ENCODE data around the gene STAT3. TPM values are rescaled to one million over a fixed set of nuclear protein-coding genes. Genes with fewer than 3 reads are reported as not detected.
A peak's percentile ranks its signal among the peaks of the same experiment; 100 is the strongest.

Gene STAT3
- polyA plus RNA-seq, 1 donor: 193 TPM

GRCh38 chr17:42317266-42317845 is 70.9 kb downstream of the STAT3 start:
- Histone ChIP-seq H3K4me1 (ENCODE audit: control insufficient read depth, insufficient read depth, low read length) (peaks cover 64% of the 10 kb centered on the region), H3K9me3 (ENCODE audit: control insufficient read depth, low read depth, low read length) (no peaks in the 10 kb centered on the region), H3K27ac (ENCODE audit: low read length) (peak overlapping the region; percentile 53), H3K4me3 (ENCODE audit: low read length) (no peak overlapping the region), H3K36me3 (ENCODE audit: control insufficient read depth, insufficient read depth, low read length) (peaks cover 56% of the 10 kb centered on the region), H3K27me3 (ENCODE audit: control insufficient read depth, insufficient read depth, low read length) (no peaks in the 10 kb centered on the region)
- no CpG with 5 or more reads among the region's 5 CpGs for WGBS (ENCODE audit: insufficient coverage, low lambda C conversion rate)
- DNase-seq: peak; percentile 54 to 81

GRCh38 chr17:42316755-42317154 is 71.5 kb downstream of the STAT3 start:
- Histone ChIP-seq H3K27me3 (ENCODE audit: control insufficient read depth, insufficient read depth, low read length) (no peaks in the 10 kb centered on the region), H3K36me3 (ENCODE audit: control insufficient read depth, insufficient read depth, low read length) (peaks cover 50% of the 10 kb centered on the region), H3K27ac (ENCODE audit: low read length) (peak overlapping the region; percentile 53), H3K4me1 (ENCODE audit: control insufficient read depth, insufficient read depth, low read length) (peaks cover 66% of the 10 kb centered on the region), H3K4me3 (ENCODE audit: low read length) (no peak overlapping the region), H3K9me3 (ENCODE audit: control insufficient read depth, low read depth, low read length) (no peaks in the 10 kb centered on the region)
- DNase-seq: no peak
- 100% methylated on average over 1 of the region's 4 CpGs for WGBS (ENCODE audit: insufficient coverage, low lambda C conversion rate)

- DNase-seq: no peak
- WGBS (ENCODE audit: insufficient coverage, low lambda C conversion rate): 50% methylated on average over 1 of the region's 10 CpGs
- Histone ChIP-seq H3K9me3 (ENCODE audit: control insufficient read depth, low read depth, low read length) (no peaks in the 10 kb centered on the region), H3K36me3 (ENCODE audit: control insufficient read depth, insufficient read depth, low read length) (peaks cover 51% of the 10 kb centered on the region), H3K4me1 (ENCODE audit: control insufficient read depth, insufficient read depth, low read length) (peaks cover 77% of the 10 kb centered on the region), H3K27ac (ENCODE audit: low read length) (peak overlapping the region; percentile 27), H3K4me3 (ENCODE audit: low read length) (no peak overlapping the region), H3K27me3 (ENCODE audit: control insufficient read depth, insufficient read depth, low read length) (no peaks in the 10 kb centered on the region)
Measured at GRCh38 chr17:42315402-42316156, 72.7 kb downstream of the STAT3 start.

GRCh38 chr17:42313773-42314566 is 74.3 kb downstream of the STAT3 start:
- no peaks in the 10 kb centered on the region for H3K27me3 ChIP-seq (ENCODE audit: control insufficient read depth, insufficient read depth, low read length)
- peaks cover 40% of the 10 kb centered on the region for H3K36me3 ChIP-seq (ENCODE audit: control insufficient read depth, insufficient read depth, low read length)
- H3K4me3 ChIP-seq (ENCODE audit: low read length): no peak overlapping the region
- H3K27ac ChIP-seq (ENCODE audit: low read length): peak overlapping the region; percentile 99
- H3K4me1 ChIP-seq (ENCODE audit: control insufficient read depth, insufficient read depth, low read length): peaks cover 84% of the 10 kb centered on the region
- H3K9me3 ChIP-seq (ENCODE audit: control insufficient read depth, low read depth, low read length): no peaks in the 10 kb centered on the region
- no CpG with 5 or more reads among the region's 14 CpGs for WGBS (ENCODE audit: insufficient coverage, low lambda C conversion rate)
- peak; percentile 93 to 97 for DNase-seq

- Histone ChIP-seq H3K4me3 (ENCODE audit: low read length) (no peak overlapping the region), H3K27ac (ENCODE audit: low read length) (peak overlapping the region; percentile 99), H3K36me3 (ENCODE audit: control insufficient read depth, insufficient read depth, low read length) (peaks cover 35% of the 10 kb centered on the region), H3K27me3 (ENCODE audit: control insufficient read depth, insufficient read depth, low read length) (no peaks in the 10 kb centered on the region), H3K4me1 (ENCODE audit: control insufficient read depth, insufficient read depth, low read length) (peaks cover 90% of the 10 kb centered on the region), H3K9me3 (ENCODE audit: control insufficient read depth, low read depth, low read length) (no peaks in the 10 kb centered on the region)
- no CpG with 5 or more reads among the region's 4 CpGs for WGBS (ENCODE audit: insufficient coverage, low lambda C conversion rate)
- no peak for DNase-seq
Measured at GRCh38 chr17:42313389-42313772, 74.9 kb downstream of the STAT3 start.

GRCh38 chr17:42312285-42313130 is 75.7 kb downstream of the STAT3 start:
- WGBS (ENCODE audit: insufficient coverage, low lambda C conversion rate): no CpG with 5 or more reads among the region's 54 CpGs
- Histone ChIP-seq H3K27me3 (ENCODE audit: control insufficient read depth, insufficient read depth, low read length) (no peaks in the 10 kb centered on the region), H3K36me3 (ENCODE audit: control insufficient read depth, insufficient read depth, low read length) (peaks cover 36% of the 10 kb centered on the region), H3K27ac (ENCODE audit: low read length) (peak overlapping the region; percentile 99), H3K4me1 (ENCODE audit: control insufficient read depth, insufficient read depth, low read length) (peaks cover 88% of the 10 kb centered on the region), H3K9me3 (ENCODE audit: control insufficient read depth, low read depth, low read length) (no peaks in the 10 kb centered on the region), H3K4me3 (ENCODE audit: low read length) (peak overlapping the region; percentile 27)
- peak; percentile 93 to 97 for DNase-seq

- Histone ChIP-seq H3K27ac (ENCODE audit: low read length) (peak overlapping the region; percentile 99), H3K27me3 (ENCODE audit: control insufficient read depth, insufficient read depth, low read length) (no peaks in the 10 kb centered on the region), H3K4me1 (ENCODE audit: control insufficient read depth, insufficient read depth, low read length) (peaks cover 83% of the 10 kb centered on the region), H3K4me3 (ENCODE audit: low read length) (peak overlapping the region; percentile 27), H3K36me3 (ENCODE audit: control insufficient read depth, insufficient read depth, low read length) (peaks cover 37% of the 10 kb centered on the region), H3K9me3 (ENCODE audit: control insufficient read depth, low read depth, low read length) (no peaks in the 10 kb centered on the region)
- DNase-seq: no peak
- WGBS (ENCODE audit: insufficient coverage, low lambda C conversion rate): no CpG with 5 or more reads among the region's 5 CpGs
Measured at GRCh38 chr17:42312035-42312284, 76.3 kb downstream of the STAT3 start.

GRCh38 chr17:42311240-42312034 is 76.8 kb downstream of the STAT3 start:
- peaks cover 78% of the 10 kb centered on the region for H3K4me1 ChIP-seq (ENCODE audit: control insufficient read depth, insufficient read depth, low read length)
- no peaks in the 10 kb centered on the region for H3K27me3 ChIP-seq (ENCODE audit: control insufficient read depth, insufficient read depth, low read length)
- no peaks in the 10 kb centered on the region for H3K9me3 ChIP-seq (ENCODE audit: control insufficient read depth, low read depth, low read length)
- H3K4me3 ChIP-seq (ENCODE audit: low read length): peak overlapping the region; percentile 27
- DNase-seq: peak; percentile 94 to 96
- H3K27ac ChIP-seq (ENCODE audit: low read length): peak overlapping the region; percentile 99
- peaks cover 32% of the 10 kb centered on the region for H3K36me3 ChIP-seq (ENCODE audit: control insufficient read depth, insufficient read depth, low read length)
- WGBS (ENCODE audit: insufficient coverage, low lambda C conversion rate): no CpG with 5 or more reads among the region's 19 CpGs

GRCh38 chr17:42310787-42311215 is 77.4 kb downstream of the STAT3 start:
- Histone ChIP-seq H3K4me3 (ENCODE audit: low read length) (no peak overlapping the region), H3K27ac (ENCODE audit: low read length) (peak overlapping the region; percentile 99), H3K27me3 (ENCODE audit: control insufficient read depth, insufficient read depth, low read length) (no peaks in the 10 kb centered on the region), H3K9me3 (ENCODE audit: control insufficient read depth, low read depth, low read length) (no peaks in the 10 kb centered on the region), H3K4me1 (ENCODE audit: control insufficient read depth, insufficient read depth, low read length) (peaks cover 74% of the 10 kb centered on the region), H3K36me3 (ENCODE audit: control insufficient read depth, insufficient read depth, low read length) (peaks cover 30% of the 10 kb centered on the region)
- WGBS (ENCODE audit: insufficient coverage, low lambda C conversion rate): 30% methylated on average over 2 of the region's 9 CpGs
- DNase-seq: no peak
